WI38 (cell line): ENCODE data around the gene THRB.
"Not testable (repeated sequence)": the region's sequence is repeated elsewhere in the genome, so short reads cannot be mapped to it uniquely, and the experiment has no call there.

Experiments used
- H3K4me3 ChIP-seq: 2 replicates; pipeline ENCODE4 v1.5.1; 2011; ENCODE audit warnings: low read depth, mild to moderate bottlenecking, control low read depth, low read length
- TF ChIP-seq, protein P1 (sequence below): IDR thresholded peaks from 2 replicates; pipeline ENCODE4 v1.5.1; 2012; ENCODE audit warnings: low read depth, mild to moderate bottlenecking, control low read depth, low read length

THRB gene

GRCh38 chr3:24401811-24402185 is 92.9 kb downstream of the THRB start:
- TF ChIP-seq, protein P1, sequence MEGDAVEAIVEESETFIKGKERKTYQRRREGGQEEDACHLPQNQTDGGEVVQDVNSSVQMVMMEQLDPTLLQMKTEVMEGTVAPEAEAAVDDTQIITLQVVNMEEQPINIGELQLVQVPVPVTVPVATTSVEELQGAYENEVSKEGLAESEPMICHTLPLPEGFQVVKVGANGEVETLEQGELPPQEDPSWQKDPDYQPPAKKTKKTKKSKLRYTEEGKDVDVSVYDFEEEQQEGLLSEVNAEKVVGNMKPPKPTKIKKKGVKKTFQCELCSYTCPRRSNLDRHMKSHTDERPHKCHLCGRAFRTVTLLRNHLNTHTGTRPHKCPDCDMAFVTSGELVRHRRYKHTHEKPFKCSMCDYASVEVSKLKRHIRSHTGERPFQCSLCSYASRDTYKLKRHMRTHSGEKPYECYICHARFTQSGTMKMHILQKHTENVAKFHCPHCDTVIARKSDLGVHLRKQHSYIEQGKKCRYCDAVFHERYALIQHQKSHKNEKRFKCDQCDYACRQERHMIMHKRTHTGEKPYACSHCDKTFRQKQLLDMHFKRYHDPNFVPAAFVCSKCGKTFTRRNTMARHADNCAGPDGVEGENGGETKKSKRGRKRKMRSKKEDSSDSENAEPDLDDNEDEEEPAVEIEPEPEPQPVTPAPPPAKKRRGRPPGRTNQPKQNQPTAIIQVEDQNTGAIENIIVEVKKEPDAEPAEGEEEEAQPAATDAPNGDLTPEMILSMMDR: no peak
- H3K4me3 ChIP-seq: no peak overlapping the region

DNA sequence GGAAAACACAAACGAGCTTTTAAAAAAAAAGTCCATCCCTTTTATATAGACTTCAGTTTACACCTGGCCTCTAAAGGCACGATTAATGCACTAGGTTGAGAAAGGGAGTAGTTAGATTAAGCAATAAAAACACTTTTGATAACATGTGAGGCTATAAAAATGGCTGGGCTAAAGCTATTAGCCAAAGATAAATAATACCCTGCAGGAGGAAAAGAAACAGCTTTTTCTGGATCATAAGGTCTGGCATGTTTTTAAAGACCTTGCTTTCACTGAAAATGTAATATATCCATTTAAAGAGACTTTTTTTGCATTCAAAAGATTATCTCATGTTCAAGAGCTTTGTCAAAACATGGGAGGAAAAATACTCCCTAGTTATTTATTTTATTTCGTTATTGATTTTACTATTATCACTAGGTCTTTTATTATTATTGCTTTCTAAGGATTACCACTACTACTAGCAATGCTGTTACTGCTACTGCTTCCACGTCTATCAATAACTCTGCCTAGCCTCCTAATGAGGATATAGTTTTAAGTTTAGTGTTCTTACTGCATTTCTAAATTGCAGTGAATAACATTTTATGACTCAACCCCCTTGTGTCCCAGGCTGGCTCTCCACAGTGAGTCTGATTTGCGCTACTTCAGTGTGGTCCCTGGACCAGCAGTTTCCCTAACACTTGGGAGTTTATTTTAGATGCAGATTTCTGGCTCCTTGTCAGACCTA is 93.4 kb downstream of the THRB start:
- H3K4me3 ChIP-seq: no peak overlapping the region
- TF ChIP-seq, protein P1: no peak

DNA sequence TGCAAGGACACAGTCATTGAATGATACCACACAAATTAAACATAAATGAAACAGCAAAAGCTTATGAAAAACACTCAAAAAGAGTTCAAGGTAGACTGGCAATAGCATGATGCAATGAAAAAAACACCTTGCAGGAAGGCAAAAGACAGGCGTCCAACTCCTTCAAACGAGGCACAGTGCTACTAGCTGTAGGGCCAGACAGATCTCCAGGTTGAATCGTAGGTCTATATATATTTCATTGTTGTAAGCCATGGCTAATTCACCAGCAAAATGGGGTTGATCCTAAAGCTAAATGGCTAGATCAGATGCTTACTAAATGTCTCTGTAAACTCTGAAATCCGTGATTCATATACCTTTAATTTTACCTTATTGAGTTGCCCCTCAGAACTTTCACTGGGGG is 94.2 kb downstream of the THRB start:
- TF ChIP-seq, protein P1: no peak
- H3K4me3 ChIP-seq: no peak overlapping the region

DNA sequence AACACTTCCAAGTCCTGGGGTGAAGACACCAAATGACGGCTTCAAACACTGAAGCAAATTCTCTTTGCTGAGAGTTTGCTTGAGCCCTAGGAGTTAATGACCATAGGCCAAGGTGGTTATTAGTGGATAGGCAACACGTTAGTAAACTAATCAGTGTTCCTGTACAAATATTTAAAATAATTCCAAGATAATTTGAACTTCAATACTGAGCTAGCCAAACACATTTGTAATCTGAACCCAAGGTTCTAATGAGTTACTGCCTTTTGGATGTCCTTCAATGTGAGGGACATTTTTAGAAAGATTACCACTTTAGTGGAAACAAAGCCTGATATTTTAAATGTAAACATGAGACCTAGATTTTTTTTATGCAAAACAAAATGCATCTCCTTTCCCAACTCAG is 94.6 kb downstream of the THRB start:
- TF ChIP-seq, protein P1: no peak
- H3K4me3 ChIP-seq: no peak overlapping the region

DNA sequence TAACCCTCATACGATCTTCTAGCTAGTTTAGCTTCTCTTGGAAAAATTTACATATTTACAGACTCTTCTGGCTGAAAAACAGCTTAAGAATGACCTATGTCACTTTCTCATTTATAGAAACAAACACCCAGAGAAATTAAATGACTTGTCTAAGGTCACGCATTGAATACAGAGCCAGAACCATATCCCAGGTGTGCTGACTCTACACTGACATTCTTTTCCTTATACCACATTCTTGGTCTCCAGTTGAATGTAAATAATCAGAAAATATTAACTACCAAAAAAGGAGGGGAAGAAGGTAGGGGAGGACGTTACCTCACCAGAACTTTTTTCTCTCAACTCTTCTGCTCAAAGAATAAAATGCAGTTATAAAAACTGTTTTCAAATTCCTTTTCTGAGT is 95.0 kb downstream of the THRB start:
- H3K4me3 ChIP-seq: no peak overlapping the region

DNA sequence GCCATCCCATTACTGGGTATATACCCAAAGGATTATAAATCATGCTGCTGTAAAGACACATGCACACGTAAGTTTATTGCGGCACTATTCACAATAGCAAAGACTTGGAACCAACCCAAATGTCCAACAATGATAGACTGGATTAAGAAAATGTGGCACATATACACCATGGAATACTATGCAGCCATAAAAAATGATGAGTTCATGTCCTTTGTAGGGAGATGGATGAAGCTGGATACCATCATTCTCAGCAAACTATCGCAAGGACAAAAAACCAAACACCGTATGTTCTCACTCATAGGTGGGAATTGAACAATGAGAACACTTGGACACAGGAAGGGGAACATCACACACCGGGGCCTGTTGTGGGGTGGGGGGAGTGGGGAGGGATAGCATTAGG is 95.9 kb downstream of the THRB start:
- not testable (repeated sequence) for H3K4me3 ChIP-seq

More for the DNA sequence above, 95.0 kb downstream of the THRB start:
- TF ChIP-seq, protein P1: no peak

DNA sequence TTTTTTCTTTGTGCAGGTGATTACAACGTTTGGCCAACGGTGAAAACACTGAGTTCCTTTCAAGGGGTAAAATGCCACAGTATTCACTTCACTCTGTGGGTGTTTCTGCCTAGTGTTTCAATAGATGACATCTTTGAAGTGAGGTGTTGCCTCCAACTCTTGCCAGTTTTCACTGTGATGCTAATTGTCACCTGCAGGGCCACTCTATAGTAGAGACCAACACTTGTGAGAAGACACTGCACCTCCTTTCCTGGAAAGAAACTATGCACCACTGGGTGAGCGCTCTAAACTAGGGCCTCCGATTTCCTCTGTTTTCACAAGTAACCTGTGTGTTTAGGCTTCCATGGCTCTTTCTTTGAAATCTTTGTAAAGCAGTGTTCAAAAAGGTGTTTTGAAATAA is 98.3 kb downstream of the THRB start:
- TF ChIP-seq, protein P1: no peak
- no peak overlapping the region for H3K4me3 ChIP-seq

DNA sequence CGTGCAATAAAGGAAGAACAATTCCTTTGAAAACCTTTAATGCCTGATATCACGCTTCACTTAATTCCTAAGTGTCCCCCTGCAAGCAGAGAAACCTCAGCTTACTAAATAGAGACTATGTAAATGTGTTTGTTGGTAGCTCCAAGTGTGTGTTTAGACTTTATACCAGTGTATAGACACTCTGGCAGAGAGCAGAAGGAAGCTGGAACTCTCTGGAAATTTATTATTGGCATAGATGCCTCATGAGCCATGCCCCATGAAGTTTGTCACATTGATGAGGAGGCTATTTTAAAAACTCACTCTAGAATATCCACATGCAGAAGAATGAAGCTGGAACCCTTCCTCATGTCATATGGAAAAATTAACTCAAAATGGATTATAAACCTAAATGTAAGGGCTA is 99.9 kb downstream of the THRB start:
- no peak overlapping the region for H3K4me3 ChIP-seq
- TF ChIP-seq, protein P1: no peak
